Liver (tissue), 9 donors: ENCODE results near the gene SLC12A1. TPM values are rescaled to one million over a fixed set of nuclear protein-coding genes. Genes with fewer than 3 reads are reported as not detected.

Experiments used
- DNase-seq: peaks from one replicate; pipeline ENCODE4 v3.0.0-alpha.2; 2017; ENCODE audit warnings: low spot score
- H3K27ac ChIP-seq, 2 donors: one replicate each; pipeline ENCODE4 v1.7.0; 2013; ENCODE audit warnings: inconsistent platforms in 2 of 2, low read length in 2 of 2, control low read depth in 1 of 2, low read depth in 1 of 2, mild to moderate bottlenecking in 1 of 2
- H3K27me3 ChIP-seq, 4 donors: one replicate each; pipeline versions ENCODE4 v1.6.1 to v1.7.0; 2013; ENCODE audit warnings: low read length in 3 of 4, inconsistent platforms in 1 of 4, mild to moderate bottlenecking in 1 of 4, moderate library complexity in 1 of 4; ENCODE audit not compliant: control insufficient read depth in 4 of 4, insufficient read depth in 4 of 4
- H3K36me3 ChIP-seq, 4 donors: one replicate each; pipeline versions ENCODE4 v1.6.1 to v1.7.0; 2013; ENCODE audit warnings: low read length in 3 of 4, mild to moderate bottlenecking in 3 of 4, low read depth in 1 of 4, moderate library complexity in 1 of 4; ENCODE audit not compliant: control insufficient read depth in 4 of 4, insufficient read depth in 3 of 4
- H3K4me1 ChIP-seq, 4 donors: one replicate each; pipeline versions ENCODE4 v1.6.1 to v1.7.0; 2013; ENCODE audit warnings: low read length in 3 of 4, mild to moderate bottlenecking in 3 of 4, moderate library complexity in 1 of 4; ENCODE audit not compliant: control insufficient read depth in 4 of 4, insufficient read depth in 4 of 4
- H3K4me3 ChIP-seq, 3 donors: one replicate each; pipeline versions ENCODE4 v1.6.1 to v1.7.0; 2013; ENCODE audit warnings: low read length in 3 of 3, control low read depth in 1 of 3, low read depth in 1 of 3, mild to moderate bottlenecking in 1 of 3
- H3K9ac ChIP-seq, 2 donors: one replicate each; pipeline ENCODE4 v1.7.0; 2013; ENCODE audit warnings: low read length in 2 of 2, mild to moderate bottlenecking in 2 of 2, moderate library complexity in 2 of 2, control low read depth in 1 of 2, low read depth in 1 of 2
- H3K9me3 ChIP-seq, 4 donors: one replicate each; pipeline versions ENCODE4 v1.6.1 to v1.7.0; 2013; ENCODE audit warnings: low read length in 3 of 4; ENCODE audit not compliant: control insufficient read depth in 4 of 4
- EGR1 ChIP-seq, 2 donors: IDR thresholded peaks; 2 replicates each; pipeline ENCODE4 v1.6.1; 2016 to 2018; ENCODE audit warnings: antibody characterized with exemption in 2 of 2, low read depth in 2 of 2
- FOXA2 ChIP-seq: IDR thresholded peaks from 2 replicates; pipeline ENCODE4 v1.6.1; 2016; ENCODE audit warnings: antibody characterized with exemption
- GABPA ChIP-seq, 2 donors: IDR thresholded peaks in 1 of 2; conservative IDR thresholded peaks in 1 of 2; 2 replicates each; pipeline ENCODE4 v1.6.1; 2016; ENCODE audit warnings: antibody characterized with exemption in 2 of 2, mild to moderate bottlenecking in 1 of 2, moderate library complexity in 1 of 2
- HNF4A ChIP-seq, 2 donors: conservative IDR thresholded peaks; 2 replicates each; pipeline ENCODE4 v1.6.1; 2016; ENCODE audit warnings: antibody characterized with exemption in 2 of 2, mild to moderate bottlenecking in 2 of 2
- JUND ChIP-seq, 2 donors: IDR thresholded peaks; 2 replicates each; pipeline ENCODE4 v1.6.1; 2016; ENCODE audit warnings: antibody characterized with exemption in 2 of 2
- NR2F2 ChIP-seq: IDR thresholded peaks from 2 replicates; pipeline ENCODE4 v1.6.1; 2016; ENCODE audit warnings: antibody characterized with exemption
- RAD21 ChIP-seq, 2 donors: IDR thresholded peaks; 2 replicates each; pipeline ENCODE4 v1.6.1; 2016; ENCODE audit warnings: antibody characterized with exemption in 2 of 2, mild to moderate bottlenecking in 2 of 2
- SP1 ChIP-seq: IDR thresholded peaks from 2 replicates; pipeline ENCODE4 v1.6.1; 2018; ENCODE audit warnings: antibody characterized with exemption, mild to moderate bottlenecking
- YY1 ChIP-seq: IDR thresholded peaks from 2 replicates; pipeline ENCODE4 v1.6.1; 2016; ENCODE audit warnings: antibody characterized with exemption, mild to moderate bottlenecking
- WGBS: extraction: QIAGEN DNeasy Blood & Tissue Kit; methylation state at CpG from one replicate; pipeline ENCODE4 v1.1.7; 2013; 5-methylcytosine and 5-hydroxymethylcytosine counted together
- polyA plus RNA-seq, 2 donors: library from polyadenylated mRNA; stranded (reverse) in 1 of 2; unstranded in 1 of 2; fragments of 200-250 nt in 1 of 2; fragments of >200 nt in 1 of 2; fragmentation: Nextera tagmentation in 1 of 2; extraction: Ambion mirVana in 1 of 2; gene quantifications; one replicate each; pipeline versions ENCODE4 v1.2.1 to v1.2.3, GENCODE V29; 2013 to 2015
- total RNA-seq, 2 donors: library from RNA; depleted of rRNA; stranded (reverse); fragments of >200 nt; gene quantifications; one replicate each; pipeline ENCODE4 v1.2.3, GENCODE V29; 2014
- TF ChIP-seq, protein P1 (sequence below): IDR thresholded peaks from 2 replicates; pipeline ENCODE4 v1.6.1; 2016; ENCODE audit warnings: antibody characterized with exemption
- TF ChIP-seq, protein P2 (sequence below): IDR thresholded peaks from 2 replicates; pipeline ENCODE4 v1.6.1; 2016; ENCODE audit warnings: antibody characterized with exemption
- TF ChIP-seq, protein P3 (sequence below): IDR thresholded peaks from 2 replicates; pipeline ENCODE4 v1.6.1; 2016; ENCODE audit warnings: antibody characterized with exemption, mild to moderate bottlenecking
- TF ChIP-seq, protein P4 (sequence below): fragments of 150-350 bp; IDR thresholded peaks from 2 replicates; pipeline ENCODE4 v1.5.1; 2017; ENCODE audit warnings: improper control_type of control experiment, low read depth, low read length; ENCODE audit not compliant: missing input control
- donor health status: healthy.
- donor health status: healthy.
- donor health status: healthy.
- donor health status: healthy.
- donor health status: healthy.

Gene SLC12A1
- total and polyA plus RNA-seq, 4 donors = 0.03 to 0.42 (median 0.09) TPM

DNA sequence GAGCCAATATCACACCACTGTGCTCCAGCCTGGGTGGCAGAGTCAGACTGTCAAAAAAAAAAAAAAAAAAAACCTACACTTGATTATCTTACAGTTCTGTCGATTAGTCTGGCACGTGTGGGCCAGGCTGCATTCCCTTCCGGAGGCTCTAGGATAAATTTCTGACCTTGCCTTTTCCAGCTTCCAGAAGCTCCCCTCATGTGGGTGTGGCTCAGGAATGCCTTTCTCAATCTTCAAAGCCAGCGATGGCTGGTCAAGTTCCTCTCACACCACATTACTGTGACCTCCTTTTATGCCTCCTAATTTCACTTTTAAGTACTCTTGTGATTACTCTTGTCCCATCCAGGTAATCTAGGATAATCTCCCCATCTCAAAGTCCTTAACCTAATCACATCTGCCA, 66.9 kb downstream of the SLC12A1 start:
- DNase-seq = no peak
- Histone ChIP-seq H3K9ac (no peak overlapping the region), H3K27ac (no peak overlapping the region), H3K27me3 (peaks cover 0 to 7% (median 0%) of the 10 kb centered on the region in 4 donors), H3K4me3 (no peak overlapping the region), H3K9me3 (no peaks in the 10 kb centered on the region), H3K4me1 (no peaks in the 10 kb centered on the region), H3K36me3 (no peaks in the 10 kb centered on the region)
- TF ChIP-seq JUND (IDR thresholded peaks at IDR 0.05) = no peak
- TF ChIP-seq, protein P1, sequence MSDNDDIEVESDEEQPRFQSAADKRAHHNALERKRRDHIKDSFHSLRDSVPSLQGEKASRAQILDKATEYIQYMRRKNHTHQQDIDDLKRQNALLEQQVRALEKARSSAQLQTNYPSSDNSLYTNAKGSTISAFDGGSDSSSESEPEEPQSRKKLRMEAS = no peak
- TF ChIP-seq, protein P2, sequence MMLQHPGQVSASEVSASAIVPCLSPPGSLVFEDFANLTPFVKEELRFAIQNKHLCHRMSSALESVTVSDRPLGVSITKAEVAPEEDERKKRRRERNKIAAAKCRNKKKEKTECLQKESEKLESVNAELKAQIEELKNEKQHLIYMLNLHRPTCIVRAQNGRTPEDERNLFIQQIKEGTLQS = no peak
- TF ChIP-seq RAD21 (IDR thresholded peaks at IDR 0.05) = no peak
- TF ChIP-seq, protein P3, sequence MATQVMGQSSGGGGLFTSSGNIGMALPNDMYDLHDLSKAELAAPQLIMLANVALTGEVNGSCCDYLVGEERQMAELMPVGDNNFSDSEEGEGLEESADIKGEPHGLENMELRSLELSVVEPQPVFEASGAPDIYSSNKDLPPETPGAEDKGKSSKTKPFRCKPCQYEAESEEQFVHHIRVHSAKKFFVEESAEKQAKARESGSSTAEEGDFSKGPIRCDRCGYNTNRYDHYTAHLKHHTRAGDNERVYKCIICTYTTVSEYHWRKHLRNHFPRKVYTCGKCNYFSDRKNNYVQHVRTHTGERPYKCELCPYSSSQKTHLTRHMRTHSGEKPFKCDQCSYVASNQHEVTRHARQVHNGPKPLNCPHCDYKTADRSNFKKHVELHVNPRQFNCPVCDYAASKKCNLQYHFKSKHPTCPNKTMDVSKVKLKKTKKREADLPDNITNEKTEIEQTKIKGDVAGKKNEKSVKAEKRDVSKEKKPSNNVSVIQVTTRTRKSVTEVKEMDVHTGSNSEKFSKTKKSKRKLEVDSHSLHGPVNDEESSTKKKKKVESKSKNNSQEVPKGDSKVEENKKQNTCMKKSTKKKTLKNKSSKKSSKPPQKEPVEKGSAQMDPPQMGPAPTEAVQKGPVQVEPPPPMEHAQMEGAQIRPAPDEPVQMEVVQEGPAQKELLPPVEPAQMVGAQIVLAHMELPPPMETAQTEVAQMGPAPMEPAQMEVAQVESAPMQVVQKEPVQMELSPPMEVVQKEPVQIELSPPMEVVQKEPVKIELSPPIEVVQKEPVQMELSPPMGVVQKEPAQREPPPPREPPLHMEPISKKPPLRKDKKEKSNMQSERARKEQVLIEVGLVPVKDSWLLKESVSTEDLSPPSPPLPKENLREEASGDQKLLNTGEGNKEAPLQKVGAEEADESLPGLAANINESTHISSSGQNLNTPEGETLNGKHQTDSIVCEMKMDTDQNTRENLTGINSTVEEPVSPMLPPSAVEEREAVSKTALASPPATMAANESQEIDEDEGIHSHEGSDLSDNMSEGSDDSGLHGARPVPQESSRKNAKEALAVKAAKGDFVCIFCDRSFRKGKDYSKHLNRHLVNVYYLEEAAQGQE = no peak
- no peak for TF ChIP-seq FOXA2
- no peak for TF ChIP-seq YY1
- TF ChIP-seq EGR1 (IDR thresholded peaks at IDR 0.05; ENCODE audit: low read depth in 2 of 2) = no peak
- 71% methylated on average over 4 of the region's 4 CpGs for WGBS

DNA sequence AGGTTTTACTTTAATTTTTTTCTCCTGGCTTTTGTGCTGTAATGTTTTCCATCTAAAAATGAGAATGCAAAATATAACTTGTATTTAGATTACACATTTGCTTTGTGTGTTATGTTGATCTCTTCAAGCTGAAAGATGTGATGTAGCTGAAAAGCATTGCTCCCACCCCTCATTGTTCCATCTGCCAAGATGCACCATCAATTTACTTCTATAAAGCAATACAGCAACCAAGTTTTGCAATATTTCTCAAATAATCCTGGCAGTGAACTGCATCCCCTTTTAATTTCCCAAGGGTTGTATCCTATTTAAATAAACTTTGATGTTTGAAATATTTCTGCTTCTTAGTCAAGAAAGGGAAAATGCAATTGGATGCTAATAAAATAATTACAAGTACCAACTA, 72.6 kb downstream of the SLC12A1 start:
- TF ChIP-seq, protein P1 = no peak
- no peak for TF ChIP-seq GABPA (IDR thresholded peaks at IDR 0.05 in 1 of 2, conservative IDR thresholded peaks at IDR 0.05 in 1 of 2)
- TF ChIP-seq HNF4A (conservative IDR thresholded peaks at IDR 0.05) = no peak
- TF ChIP-seq RAD21 (IDR thresholded peaks at IDR 0.05) = no peak
- TF ChIP-seq SP1 = no peak
- TF ChIP-seq, protein P4, sequence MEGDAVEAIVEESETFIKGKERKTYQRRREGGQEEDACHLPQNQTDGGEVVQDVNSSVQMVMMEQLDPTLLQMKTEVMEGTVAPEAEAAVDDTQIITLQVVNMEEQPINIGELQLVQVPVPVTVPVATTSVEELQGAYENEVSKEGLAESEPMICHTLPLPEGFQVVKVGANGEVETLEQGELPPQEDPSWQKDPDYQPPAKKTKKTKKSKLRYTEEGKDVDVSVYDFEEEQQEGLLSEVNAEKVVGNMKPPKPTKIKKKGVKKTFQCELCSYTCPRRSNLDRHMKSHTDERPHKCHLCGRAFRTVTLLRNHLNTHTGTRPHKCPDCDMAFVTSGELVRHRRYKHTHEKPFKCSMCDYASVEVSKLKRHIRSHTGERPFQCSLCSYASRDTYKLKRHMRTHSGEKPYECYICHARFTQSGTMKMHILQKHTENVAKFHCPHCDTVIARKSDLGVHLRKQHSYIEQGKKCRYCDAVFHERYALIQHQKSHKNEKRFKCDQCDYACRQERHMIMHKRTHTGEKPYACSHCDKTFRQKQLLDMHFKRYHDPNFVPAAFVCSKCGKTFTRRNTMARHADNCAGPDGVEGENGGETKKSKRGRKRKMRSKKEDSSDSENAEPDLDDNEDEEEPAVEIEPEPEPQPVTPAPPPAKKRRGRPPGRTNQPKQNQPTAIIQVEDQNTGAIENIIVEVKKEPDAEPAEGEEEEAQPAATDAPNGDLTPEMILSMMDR = no peak
- no peak for TF ChIP-seq NR2F2
- no peak for TF ChIP-seq FOXA2
- TF ChIP-seq, protein P3 = no peak
- Histone ChIP-seq H3K9me3 (no peaks in the 10 kb centered on the region), H3K27ac (no peak overlapping the region), H3K27me3 (peaks cover 0 to 4% (median 1%) of the 10 kb centered on the region in 4 donors), H3K4me3 (no peak overlapping the region), H3K36me3 (no peaks in the 10 kb centered on the region), H3K4me1 (no peaks in the 10 kb centered on the region), H3K9ac (no peak overlapping the region)
- DNase-seq = no peak
